GM19023 (cell line): ENCODE measurements around the gene SDK1.

Source experiments
- ATAC-seq: cut with Tn5 transposase; IDR thresholded peaks from one replicate; pipeline ENCODE4 v1.9.1; 2021; ENCODE audit warnings: mild to moderate bottlenecking, moderate library complexity; ENCODE audit not compliant: unreplicated experiment

Gene SDK1

GRCh38 chr7:3767917-3768777, 467.1 kb downstream of the SDK1 start:
- no peak for ATAC-seq

- ATAC-seq: no peak
Measured at GRCh38 chr7:3771906-3772305, 470.9 kb downstream of the SDK1 start.

DNA sequence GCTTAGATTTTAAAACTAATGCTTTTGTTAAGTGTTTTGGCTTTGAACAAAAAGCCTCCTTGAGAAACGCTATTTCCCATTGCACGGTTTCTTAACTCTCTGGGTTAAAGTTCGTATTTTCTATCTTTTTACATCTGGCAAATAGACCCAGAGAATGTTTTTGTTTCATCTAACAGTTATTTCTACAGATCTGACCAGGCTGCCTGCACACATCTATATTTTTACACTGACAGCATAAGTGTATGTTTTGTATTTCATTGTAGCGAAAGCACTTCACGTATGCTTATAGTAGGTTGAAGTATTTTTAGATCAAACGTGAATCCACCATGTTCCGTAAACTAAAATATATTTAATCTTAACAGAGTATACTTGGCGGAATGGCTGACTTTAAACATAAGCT, 477.3 kb downstream of the SDK1 start:
- no peak for ATAC-seq

DNA sequence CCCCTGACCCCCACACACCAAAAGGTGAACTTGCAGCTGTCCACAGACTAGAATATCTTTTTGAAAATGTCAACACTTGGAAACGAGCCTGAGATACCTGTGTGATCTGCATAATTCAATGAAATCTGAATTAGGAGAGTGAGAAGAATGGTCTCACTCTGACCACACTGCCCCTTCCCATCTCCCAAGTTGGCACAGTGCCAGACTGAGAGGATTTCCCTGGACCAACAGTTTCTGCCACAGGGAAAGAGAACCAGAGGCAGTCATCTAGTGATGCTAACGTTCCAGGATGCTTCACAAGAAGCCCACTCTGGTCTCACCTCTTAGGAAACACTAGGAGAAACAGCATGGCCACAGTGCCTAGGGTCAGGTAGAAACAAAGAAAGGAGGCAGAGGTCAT, 479.0 kb downstream of the SDK1 start:
- no peak for ATAC-seq

GRCh38 chr7:3780525-3780924, 479.5 kb downstream of the SDK1 start:
- no peak for ATAC-seq

- ATAC-seq: no peak
Measured at GRCh38 chr7:3781607-3782006, 480.6 kb downstream of the SDK1 start.

DNA sequence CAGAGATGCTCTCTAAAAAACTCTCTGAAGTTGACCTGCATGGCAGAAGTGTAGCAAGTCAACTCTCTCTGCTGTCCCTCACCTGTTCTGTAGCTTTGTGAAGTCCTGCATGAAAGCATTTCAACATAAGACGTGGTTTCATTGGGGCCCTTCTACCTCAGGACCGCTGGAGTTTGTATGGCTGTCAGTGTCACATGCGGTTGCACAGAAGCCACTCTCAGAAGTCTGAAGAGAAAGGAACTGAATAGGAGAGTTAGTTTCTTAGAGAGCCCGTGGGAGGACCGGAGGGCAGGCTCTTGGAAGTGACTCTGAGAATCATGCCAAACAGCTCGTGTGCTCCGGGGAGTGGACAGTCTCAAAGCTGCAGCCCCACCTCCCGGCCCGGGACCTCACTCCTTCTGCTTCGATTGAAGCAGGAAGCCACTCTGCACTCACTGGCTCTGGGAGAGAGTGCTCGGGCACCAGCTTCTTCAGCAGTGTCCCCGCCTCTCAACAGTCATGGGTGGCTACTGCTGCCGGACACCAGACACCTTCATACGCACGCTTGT, 486.7 kb downstream of the SDK1 start:
- ATAC-seq: no peak

DNA sequence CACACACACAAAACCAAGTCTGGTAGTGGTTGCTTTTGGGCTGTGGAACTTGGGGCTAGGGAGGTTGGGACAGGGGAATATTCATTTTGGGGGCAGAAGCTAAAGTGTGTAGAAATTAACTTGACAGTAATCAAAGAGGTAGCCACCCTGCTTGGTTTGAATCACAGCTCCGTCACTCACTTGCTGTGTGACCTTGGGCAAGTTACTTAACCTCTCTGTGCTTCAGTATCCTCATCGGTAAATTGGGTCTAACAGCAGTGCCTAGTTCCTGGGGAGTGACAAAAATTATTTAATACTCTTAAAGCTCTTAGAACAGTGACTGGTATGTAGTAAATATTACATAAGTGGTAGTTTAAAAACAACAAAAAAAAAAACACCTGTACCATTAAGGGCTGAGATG, 489.8 kb downstream of the SDK1 start:
- ATAC-seq: no peak

- ATAC-seq: no peak
Measured at GRCh38 chr7:3791327-3791726, 490.3 kb downstream of the SDK1 start.

- ATAC-seq: no peak
Measured at GRCh38 chr7:3795141-3795540, 494.1 kb downstream of the SDK1 start.

- no peak for ATAC-seq
Measured at GRCh38 chr7:3795781-3796180, 494.7 kb downstream of the SDK1 start.

DNA sequence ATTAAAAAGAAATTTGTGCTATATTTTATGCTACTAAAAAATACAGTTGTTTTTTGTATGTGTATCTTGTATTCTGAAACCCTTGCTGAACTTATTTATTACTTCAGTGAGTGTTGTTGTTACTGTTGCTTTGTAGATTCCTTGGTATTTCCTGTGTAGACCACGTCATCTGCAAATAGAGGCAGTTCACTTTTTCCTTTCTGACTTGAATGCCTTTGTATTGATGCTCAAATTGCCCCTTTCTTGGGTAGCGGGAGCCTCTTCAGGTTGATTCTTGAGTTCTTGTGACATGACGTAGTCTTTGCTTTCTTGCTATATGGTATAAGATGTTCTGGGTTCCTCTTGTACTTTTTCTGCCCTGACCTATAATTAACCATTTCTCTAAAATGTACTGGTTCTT, 504.1 kb downstream of the SDK1 start:
- ATAC-seq: no peak

DNA sequence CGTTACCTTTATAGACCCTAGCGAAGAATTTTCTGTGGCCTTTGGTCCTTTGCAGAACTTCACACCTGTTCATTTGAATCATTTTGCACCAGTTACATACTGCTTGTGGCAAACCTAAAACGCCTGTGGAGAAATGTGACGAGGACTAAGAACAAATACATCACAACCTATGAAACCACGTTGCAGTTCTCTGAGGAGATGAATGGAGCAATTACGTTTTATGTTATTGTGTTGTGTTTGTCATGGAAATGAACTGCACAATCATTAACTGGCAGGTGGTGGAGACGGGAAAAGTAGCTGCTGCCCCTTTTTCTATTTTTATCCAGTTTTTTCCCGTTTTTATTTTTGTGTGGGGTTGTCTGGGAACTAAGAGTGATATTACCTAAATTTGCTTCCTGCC, 505.5 kb downstream of the SDK1 start:
- ATAC-seq: no peak

GRCh38 chr7:3807824-3808223, 506.8 kb downstream of the SDK1 start:
- no peak for ATAC-seq

DNA sequence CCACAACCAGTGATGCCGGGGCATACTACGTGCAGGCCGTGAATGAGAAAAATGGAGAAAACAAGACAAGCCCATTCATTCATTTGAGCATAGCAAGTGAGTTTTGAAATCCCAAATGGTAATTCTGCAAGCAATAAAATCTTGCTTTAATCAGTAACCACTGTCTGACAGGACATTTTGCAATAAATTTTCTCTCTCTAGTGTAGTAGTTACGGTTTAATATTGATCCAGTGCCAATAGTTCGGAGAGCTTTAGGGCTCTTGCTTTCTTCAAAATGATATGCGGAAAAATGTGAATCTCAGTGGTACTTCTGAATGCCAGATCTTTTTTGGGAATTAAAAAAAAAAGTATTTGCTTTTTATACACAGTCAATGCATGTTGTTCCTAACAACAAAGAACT, 520.4 kb downstream of the SDK1 start:
- ATAC-seq: no peak

GRCh38 chr7:3825491-3825890, 524.4 kb downstream of the SDK1 start:
- no peak for ATAC-seq

DNA sequence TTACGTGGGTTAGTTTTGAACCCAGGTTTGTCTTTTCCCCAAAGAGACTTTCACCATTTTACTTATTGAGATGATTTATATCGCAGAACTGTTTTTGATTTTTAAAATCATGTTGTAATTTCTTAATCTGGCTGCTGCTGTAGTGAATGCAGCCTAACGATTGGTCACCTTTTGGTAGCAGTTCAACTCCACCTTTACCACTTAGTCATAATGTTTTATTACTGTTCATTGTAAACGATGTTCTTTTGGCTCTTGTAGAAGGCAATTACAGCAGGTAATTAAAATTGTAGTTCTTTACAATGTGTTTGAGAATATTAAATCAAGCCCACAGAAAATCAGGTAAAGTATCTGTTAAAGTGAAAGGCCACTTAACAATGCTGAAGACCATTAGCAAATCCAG, 531.1 kb downstream of the SDK1 start:
- ATAC-seq: no peak

- ATAC-seq: no peak
Measured at GRCh38 chr7:3835109-3835508, 534.1 kb downstream of the SDK1 start.

GRCh38 chr7:3836855-3837254, 535.8 kb downstream of the SDK1 start:
- no peak for ATAC-seq

- no peak for ATAC-seq
Measured at GRCh38 chr7:3844540-3845151, 543.6 kb downstream of the SDK1 start.

DNA sequence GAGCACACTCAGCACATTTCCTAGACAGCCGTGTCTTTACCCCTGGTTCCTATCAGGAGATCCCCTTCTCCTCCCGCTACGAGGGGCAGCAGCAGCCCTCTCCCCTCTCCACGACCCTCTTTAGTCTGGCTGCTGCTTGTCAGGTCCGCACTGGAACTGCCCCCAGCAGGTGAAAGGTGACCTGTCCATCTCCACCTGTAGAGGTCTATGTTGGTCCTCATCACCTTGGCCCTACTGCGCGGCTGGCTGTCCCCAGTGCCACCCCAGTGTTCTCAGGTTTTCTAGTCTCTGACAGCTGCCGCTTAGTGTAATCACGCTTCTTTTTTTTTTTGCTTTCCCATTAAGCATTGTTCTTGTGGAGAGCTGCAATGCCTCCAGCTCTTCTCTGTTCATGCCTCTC, 545.7 kb downstream of the SDK1 start:
- ATAC-seq: no peak

GRCh38 chr7:3847336-3847735, 546.3 kb downstream of the SDK1 start:
- no peak for ATAC-seq
